ENCODE data around the gene MRPS6. TPM values are rescaled to one million over a fixed set of nuclear protein-coding genes. Genes with fewer than 3 reads are reported as not detected.

Gene MRPS6
- total RNA-seq, 4 donors from 2014 or later, result 23.9 to 65.8 (median 31.6) TPM

DNA sequence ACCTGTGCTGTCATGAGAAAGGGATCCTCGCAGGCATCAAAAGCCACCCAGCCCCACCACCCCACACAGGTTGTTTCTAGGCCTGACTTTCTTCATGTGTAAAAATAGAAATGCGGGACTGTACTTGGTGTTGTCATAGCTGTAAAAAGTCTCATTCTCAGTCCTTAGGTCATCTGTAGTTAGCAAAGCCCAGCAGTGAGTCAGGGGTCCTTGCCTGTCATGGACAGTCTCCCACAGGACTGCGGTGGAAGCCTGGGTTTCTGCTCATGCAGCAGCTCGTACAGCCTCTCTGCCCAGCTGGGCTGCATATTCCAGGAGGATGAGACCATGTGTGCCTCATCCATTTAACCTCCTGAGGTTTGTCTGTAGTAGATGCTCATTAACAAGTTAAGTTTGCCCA lies 58.2 kb downstream of the MRPS6 start:
- intact Hi-C loops (cut with DNase I; ENCODE audit: low total_unique reads), result no loop called here
- TF ChIP-seq, protein P1, sequence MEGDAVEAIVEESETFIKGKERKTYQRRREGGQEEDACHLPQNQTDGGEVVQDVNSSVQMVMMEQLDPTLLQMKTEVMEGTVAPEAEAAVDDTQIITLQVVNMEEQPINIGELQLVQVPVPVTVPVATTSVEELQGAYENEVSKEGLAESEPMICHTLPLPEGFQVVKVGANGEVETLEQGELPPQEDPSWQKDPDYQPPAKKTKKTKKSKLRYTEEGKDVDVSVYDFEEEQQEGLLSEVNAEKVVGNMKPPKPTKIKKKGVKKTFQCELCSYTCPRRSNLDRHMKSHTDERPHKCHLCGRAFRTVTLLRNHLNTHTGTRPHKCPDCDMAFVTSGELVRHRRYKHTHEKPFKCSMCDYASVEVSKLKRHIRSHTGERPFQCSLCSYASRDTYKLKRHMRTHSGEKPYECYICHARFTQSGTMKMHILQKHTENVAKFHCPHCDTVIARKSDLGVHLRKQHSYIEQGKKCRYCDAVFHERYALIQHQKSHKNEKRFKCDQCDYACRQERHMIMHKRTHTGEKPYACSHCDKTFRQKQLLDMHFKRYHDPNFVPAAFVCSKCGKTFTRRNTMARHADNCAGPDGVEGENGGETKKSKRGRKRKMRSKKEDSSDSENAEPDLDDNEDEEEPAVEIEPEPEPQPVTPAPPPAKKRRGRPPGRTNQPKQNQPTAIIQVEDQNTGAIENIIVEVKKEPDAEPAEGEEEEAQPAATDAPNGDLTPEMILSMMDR (IDR thresholded peaks at IDR 0.05), result no peak
- TF ChIP-seq POLR2A (IDR thresholded peaks at IDR 0.05), result no peak
- WGBS, 2 donors, result 90 to 91% methylated on average over 4 of the region's 4 CpGs
- DNase-seq (ENCODE audit: low spot score in 2 of 2), result no peak
- no peak overlapping the region for H3K4me3 ChIP-seq (ENCODE audit: low read depth, poor library complexity, severe bottlenecking)

DNA sequence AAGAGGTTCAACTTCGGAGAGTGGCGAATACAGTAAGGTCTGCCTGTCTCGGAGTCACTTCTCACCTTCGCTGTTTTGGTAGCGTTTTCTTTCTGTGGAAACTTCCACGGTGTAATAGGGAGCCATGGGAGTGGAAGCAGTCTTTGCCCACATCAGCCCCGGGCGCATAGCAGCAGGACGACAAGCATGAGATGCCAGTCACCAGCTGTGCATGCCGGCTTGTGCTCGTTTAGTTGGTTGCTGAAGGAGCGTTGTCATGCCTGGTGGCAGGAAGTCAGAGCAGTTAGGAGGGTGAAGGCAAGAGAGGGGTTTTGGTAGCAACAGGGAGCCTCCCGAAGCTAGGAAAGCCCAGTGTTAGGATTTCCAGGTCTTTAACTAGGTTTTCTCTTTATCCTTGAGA lies 58.8 kb downstream of the MRPS6 start:
- no peak overlapping the region for H3K4me3 ChIP-seq (ENCODE audit: low read depth, poor library complexity, severe bottlenecking)
- TF ChIP-seq, protein P1 (IDR thresholded peaks at IDR 0.05), result no peak
- no peak for TF ChIP-seq POLR2A (IDR thresholded peaks at IDR 0.05)
- WGBS, 2 donors, result 88 to 95% methylated on average over 13 of the region's 13 CpGs
- intact Hi-C loops (cut with DNase I; ENCODE audit: low total_unique reads), result no loop called here
- no peak for DNase-seq (ENCODE audit: low spot score in 2 of 2)

DNA sequence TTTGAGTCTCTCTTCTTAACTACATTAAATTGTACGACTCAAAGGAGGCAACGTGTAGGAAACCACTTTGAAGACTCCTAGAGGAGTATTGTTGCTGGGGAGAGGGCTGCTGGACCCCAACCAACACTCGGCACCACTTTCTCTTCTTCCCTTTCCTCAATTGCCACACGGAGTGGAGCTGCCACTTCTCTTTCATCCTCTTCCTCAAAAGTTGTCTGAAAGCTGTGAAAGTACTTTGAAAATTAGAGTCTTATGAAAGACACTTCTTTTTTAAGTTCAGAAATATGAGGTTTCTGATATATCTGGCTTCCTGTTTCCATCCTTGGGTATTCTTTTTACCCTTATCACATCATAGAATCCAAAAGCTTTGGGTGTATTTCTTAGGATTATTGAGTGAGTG lies 59.5 kb downstream of the MRPS6 start:
- DNase-seq (ENCODE audit: low spot score in 2 of 2), result no peak
- WGBS, 2 donors, result 81% methylated on average over 4 of the region's 4 CpGs
- TF ChIP-seq, protein P1 (IDR thresholded peaks at IDR 0.05), result no peak
- TF ChIP-seq POLR2A (IDR thresholded peaks at IDR 0.05), result no peak
- intact Hi-C loops (cut with DNase I; ENCODE audit: low total_unique reads), result no loop called here
- no peak overlapping the region for H3K4me3 ChIP-seq (ENCODE audit: low read depth, poor library complexity, severe bottlenecking)

DNA sequence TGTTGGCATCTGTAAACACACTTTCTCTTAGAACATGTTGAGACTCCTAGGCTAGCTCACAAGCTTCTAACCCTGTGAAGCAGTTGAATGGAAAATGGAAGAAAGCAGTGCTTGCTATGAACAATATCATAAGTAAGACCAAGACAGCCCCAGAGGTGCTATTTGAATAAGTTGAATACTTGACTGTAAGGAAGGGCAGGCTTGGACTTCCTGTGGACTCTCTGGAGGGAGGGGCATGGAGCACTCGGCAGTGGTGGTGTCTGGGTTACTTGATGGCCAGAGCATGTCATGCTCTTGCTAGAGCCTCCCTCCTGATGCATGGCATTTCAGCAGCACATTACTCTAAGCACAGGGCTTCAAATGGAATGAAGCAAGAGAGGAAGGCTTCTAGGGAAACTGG lies 60.0 kb downstream of the MRPS6 start:
- DNase-seq (ENCODE audit: low spot score in 2 of 2), result no peak
- intact Hi-C loops (cut with DNase I; ENCODE audit: low total_unique reads), result no loop called here
- H3K4me3 ChIP-seq (ENCODE audit: low read depth, poor library complexity, severe bottlenecking), result no peak overlapping the region
- no peak for TF ChIP-seq POLR2A (IDR thresholded peaks at IDR 0.05)
- TF ChIP-seq, protein P1 (IDR thresholded peaks at IDR 0.05), result no peak
- 67 to 73% methylated on average over 1 of the region's 1 CpG for WGBS, 2 donors

DNA sequence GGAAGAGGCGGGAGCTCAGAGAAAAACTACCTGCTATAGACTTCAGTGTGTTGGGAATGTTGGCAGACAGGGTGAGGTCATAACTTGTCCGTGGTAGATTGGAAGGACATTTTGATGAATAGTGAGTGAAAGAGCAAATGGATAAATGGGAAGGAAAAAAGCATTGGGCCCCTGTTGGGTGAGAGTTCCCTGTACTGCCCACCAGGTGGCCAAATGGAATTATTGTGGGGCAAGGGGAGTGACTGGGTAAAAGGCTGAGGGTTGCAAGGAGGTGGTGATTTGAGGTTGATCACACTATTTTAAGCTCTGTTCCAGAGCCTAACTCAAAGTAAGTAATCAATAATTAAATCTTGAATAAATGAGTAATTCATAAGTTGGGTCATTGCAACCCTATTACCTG lies 60.4 kb downstream of the MRPS6 start:
- 91 to 96% methylated on average over 2 of the region's 2 CpGs for WGBS, 2 donors
- no peak for DNase-seq (ENCODE audit: low spot score in 2 of 2)
- intact Hi-C loops (cut with DNase I; ENCODE audit: low total_unique reads), result no loop called here
- H3K4me3 ChIP-seq (ENCODE audit: low read depth, poor library complexity, severe bottlenecking), result no peak overlapping the region
- TF ChIP-seq, protein P1 (IDR thresholded peaks at IDR 0.05), result no peak
- no peak for TF ChIP-seq POLR2A (IDR thresholded peaks at IDR 0.05)

DNA sequence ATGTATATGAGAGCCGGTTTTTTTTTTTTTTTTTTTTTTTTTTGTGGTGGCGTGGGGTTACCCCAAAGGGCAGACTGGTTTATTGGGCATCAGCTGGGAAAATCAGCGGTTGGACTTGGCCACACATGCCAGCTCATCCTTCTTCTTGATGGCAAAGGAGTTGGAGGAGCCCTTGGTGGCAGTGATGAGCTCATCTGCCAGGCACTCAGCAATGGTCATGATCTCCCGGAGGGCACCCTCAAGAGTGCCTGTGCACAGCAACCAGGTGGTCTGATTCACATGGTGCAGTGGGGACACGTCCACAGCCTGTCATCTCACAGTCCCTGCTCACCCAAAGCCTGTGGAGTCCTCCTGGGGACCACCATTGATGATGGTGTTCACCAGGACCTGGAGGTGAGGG lies 62.0 kb downstream of the MRPS6 start:
- TF ChIP-seq, protein P1 (IDR thresholded peaks at IDR 0.05), result no peak
- TF ChIP-seq POLR2A (IDR thresholded peaks at IDR 0.05), result no peak
- intact Hi-C loops (cut with DNase I; ENCODE audit: low total_unique reads), result no loop called here
- 97 to 98% methylated on average over 4 to 5 of the region's 5 CpGs for WGBS, 2 donors

More for the DNA sequence above, 62.0 kb downstream of the MRPS6 start:
- no peak overlapping the region for H3K4me3 ChIP-seq (ENCODE audit: low read depth, poor library complexity, severe bottlenecking)
- DNase-seq (ENCODE audit: low spot score in 2 of 2), result no peak
